SK-N-SH treated with all-trans-retinoic acid at 6 μM for 48 hours (cell line): ENCODE measurements around the gene ADPRHL1.
"Not testable (repeated sequence)": the region's sequence is repeated elsewhere in the genome, so short reads cannot be mapped to it uniquely, and the experiment has no call there.

ENCODE experiments used
- ATAC-seq: fragments of 200-7000 bp; cut with Tn5 transposase; 3 replicates; pipeline ENCODE4 v1.9.1; 2020; ENCODE audit warnings: mild to moderate bottlenecking, moderate library complexity
- ARNTL ChIP-seq: fragments of 450-650 bp; formaldehyde crosslinking; IDR thresholded peaks from 2 replicates; pipeline ENCODE4 v1.5.0; 2020; ENCODE audit warnings: low read depth, mild to moderate bottlenecking, moderate library complexity, borderline replicate concordance
- CSDC2 ChIP-seq: fragments of 250-450 bp; sonication (Bioruptor Pico); IDR thresholded peaks from 2 replicates; pipeline ENCODE4 v1.5.0; 2020; ENCODE audit warnings: mild to moderate bottlenecking, moderate library complexity
- CSRNP3 ChIP-seq: fragments of 250-450 bp; sonication (Bioruptor Pico); IDR thresholded peaks from 2 replicates; pipeline ENCODE4 v1.5.1; 2021; ENCODE audit warnings: mild to moderate bottlenecking, moderate library complexity
- ESRRG ChIP-seq: fragments of 250-450 bp; sonication (Bioruptor Pico); IDR thresholded peaks from 2 replicates; pipeline ENCODE4 v1.6.1; 2021; ENCODE audit warnings: mild to moderate bottlenecking
- GLIS3 ChIP-seq: fragments of 250-450 bp; sonication (Bioruptor Pico); IDR thresholded peaks from 2 replicates; pipeline ENCODE4 v1.5.0; 2020; ENCODE audit warnings: mild to moderate bottlenecking, moderate library complexity
- ISL1 ChIP-seq: fragments of 250-450 bp; sonication (Bioruptor Pico); IDR thresholded peaks from 2 replicates; pipeline ENCODE4 v2.1.2; 2022; ENCODE audit warnings: mild to moderate bottlenecking, moderate library complexity
- PATZ1 ChIP-seq: fragments of 250-450 bp; sonication (Bioruptor Pico); IDR thresholded peaks from 2 replicates; pipeline ENCODE4 v1.8.0; 2020; ENCODE audit warnings: mild to moderate bottlenecking, moderate library complexity, borderline replicate concordance
- POU6F1 ChIP-seq: fragments of 250-450 bp; sonication (Bioruptor Pico); IDR thresholded peaks from 2 replicates; pipeline ENCODE4 v1.8.0; 2021; ENCODE audit warnings: low read depth, mild to moderate bottlenecking, moderate library complexity, borderline replicate concordance
- PPARA ChIP-seq: fragments of 250-450 bp; sonication (Bioruptor Pico); IDR thresholded peaks from 2 replicates; pipeline ENCODE4 v1.5.0; 2020; ENCODE audit warnings: mild to moderate bottlenecking, borderline replicate concordance
- RARB ChIP-seq: fragments of 250-450 bp; sonication (Bioruptor Pico); IDR thresholded peaks from 2 replicates; pipeline ENCODE4 v1.8.0; 2021; ENCODE audit warnings: mild to moderate bottlenecking, moderate library complexity
- TOX ChIP-seq: fragments of 250-450 bp; sonication (Bioruptor Pico); IDR thresholded peaks from 2 replicates; pipeline ENCODE4 v1.8.0; 2021; ENCODE audit warnings: mild to moderate bottlenecking, moderate library complexity, borderline replicate concordance
- TSHZ2 ChIP-seq: fragments of 250-450 bp; sonication (Bioruptor Pico); IDR thresholded peaks from 2 replicates; pipeline ENCODE4 v1.5.0; 2020; ENCODE audit warnings: mild to moderate bottlenecking, moderate library complexity
- ZC3H10 ChIP-seq: fragments of 250-450 bp; sonication (Bioruptor Pico); IDR thresholded peaks from 2 replicates; pipeline ENCODE4 v1.5.1; 2021; ENCODE audit warnings: mild to moderate bottlenecking, moderate library complexity
- ZFP3 ChIP-seq: fragments of 250-450 bp; sonication (Bioruptor Pico); IDR thresholded peaks from 2 replicates; pipeline ENCODE4 v1.5.0; 2020; ENCODE audit warnings: mild to moderate bottlenecking, moderate library complexity
- ZNF565 ChIP-seq: fragments of 450-650 bp; formaldehyde crosslinking; conservative IDR thresholded peaks from 2 replicates; pipeline ENCODE4 v1.5.0; 2020; ENCODE audit warnings: low read depth, mild to moderate bottlenecking, moderate library complexity
- ZNF70 ChIP-seq: fragments of 450-650 bp; formaldehyde crosslinking; IDR thresholded peaks from 2 replicates; pipeline ENCODE4 v1.5.0; 2020; ENCODE audit warnings: mild to moderate bottlenecking, moderate library complexity
- ZNF8 ChIP-seq: fragments of 450-650 bp; formaldehyde crosslinking; IDR thresholded peaks from 2 replicates; pipeline ENCODE4 v1.5.0; 2020; ENCODE audit warnings: mild to moderate bottlenecking, moderate library complexity

The ADPRHL1 gene

GRCh38 chr13:113475280-113475679 lies 22.0 kb upstream of the ADPRHL1 start (continued):
- TF ChIP-seq TSHZ2 (CRISPR knock-in tag) = no peak
- no peak for TF ChIP-seq ISL1 (CRISPR knock-in tag)
- no peak for TF ChIP-seq ZNF8 (CRISPR knock-in tag)

GRCh38 chr13:113474179-113474578 lies 20.9 kb upstream of the ADPRHL1 start:
- ATAC-seq = no peak
- no peak for TF ChIP-seq GLIS3 (CRISPR knock-in tag)
- TF ChIP-seq PPARA (CRISPR knock-in tag) = no peak
- no peak for TF ChIP-seq PATZ1 (CRISPR knock-in tag)
- no peak for TF ChIP-seq ZNF565 (CRISPR knock-in tag)

GRCh38 chr13:113472355-113473025 lies 19.2 kb upstream of the ADPRHL1 start:
- TF ChIP-seq TOX (CRISPR knock-in tag) = no peak
- TF ChIP-seq ISL1 (CRISPR knock-in tag) = no peak
- TF ChIP-seq PATZ1 (CRISPR knock-in tag) = no peak
- no peak for TF ChIP-seq CSDC2 (CRISPR knock-in tag)
- TF ChIP-seq POU6F1 (CRISPR knock-in tag) = no peak
- no peak for TF ChIP-seq RARB (CRISPR knock-in tag)
- TF ChIP-seq ZNF565 (CRISPR knock-in tag) = no peak
- TF ChIP-seq ARNTL = no peak
- no peak for TF ChIP-seq ZFP3 (CRISPR knock-in tag)
- no peak for TF ChIP-seq PPARA (CRISPR knock-in tag)
- TF ChIP-seq TSHZ2 (CRISPR knock-in tag) = no peak
- TF ChIP-seq GLIS3 (CRISPR knock-in tag) = no peak
- TF ChIP-seq ZNF70 (CRISPR knock-in tag) = no peak
- no peak for ATAC-seq

GRCh38 chr13:113471844-113472243 lies 18.6 kb upstream of the ADPRHL1 start:
- no peak for ATAC-seq
- TF ChIP-seq GLIS3 (CRISPR knock-in tag) (no peak), PPARA (CRISPR knock-in tag) (no peak), ZC3H10 (CRISPR knock-in tag) (no peak), CSRNP3 (CRISPR knock-in tag) (no peak), ESRRG (CRISPR knock-in tag) (no peak)

- not testable (repeated sequence) for ATAC-seq
Observed at GRCh38 chr13:113470635-113471163, 17.4 kb upstream of the ADPRHL1 start.
